Panc1 (cell line): ENCODE measurements around the gene NXPH1.

Experiments
- CTCF ChIP-seq: fragments of 450-650 bp; IDR thresholded peaks from 2 replicates; pipeline ENCODE4 v1.5.1; 2017; ENCODE audit warnings: mild to moderate bottlenecking
- POLR2AphosphoS5 ChIP-seq: IDR thresholded peaks from 2 replicates; pipeline ENCODE4 v1.6.1; 2012; ENCODE audit warnings: mild to moderate bottlenecking, low read depth, low read length, moderate library complexity
- SIN3A ChIP-seq: IDR thresholded peaks from 2 replicates; pipeline ENCODE4 v1.6.1; 2012; ENCODE audit warnings: low read depth, mild to moderate bottlenecking, low read length, moderate library complexity, borderline replicate concordance; ENCODE audit not compliant: insufficient read depth

DNA sequence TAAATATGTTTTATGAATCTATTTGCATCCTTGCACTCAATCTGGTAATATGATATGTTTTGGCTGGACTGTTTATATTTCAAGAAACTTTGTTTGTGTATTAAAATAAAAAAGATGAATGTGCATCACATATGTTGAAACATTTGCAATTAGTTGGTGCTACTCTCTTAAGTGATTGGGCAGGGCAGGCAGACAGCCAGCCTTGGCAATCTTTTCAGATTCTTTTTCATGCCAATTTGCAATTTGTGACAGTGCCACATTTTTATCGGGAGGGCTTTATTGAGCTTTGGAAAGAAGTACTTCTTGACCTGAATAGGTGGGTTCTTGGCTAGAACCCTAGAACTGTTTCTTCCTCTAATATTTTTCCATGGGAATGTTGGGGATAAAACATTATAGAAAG is 152.2 kb downstream of the NXPH1 start:
- no peak for TF ChIP-seq CTCF
- no peak for TF ChIP-seq POLR2AphosphoS5
- no peak for TF ChIP-seq SIN3A
